ENCODE results near the gene TIMM50.
"Not testable (repeated sequence)": the region's sequence is repeated elsewhere in the genome, so short reads cannot be mapped to it uniquely, and the experiment has no call there.

Gene TIMM50

GRCh38 chr19:39471756-39472536, 8.7 kb upstream of the TIMM50 start:
- no peak overlapping the region for H3K4me3 ChIP-seq (replicated peaks in 1 of 2; ENCODE audit: low read depth in 2 of 2, low read length in 2 of 2)
- no peak for TF ChIP-seq CTCF (IDR thresholded peaks at IDR 0.05; ENCODE audit: low read depth, low read length)
- no peak for DNase-seq (ENCODE audit: low read depth in 2 of 2)

- no peak for DNase-seq (ENCODE audit: low read depth in 2 of 2)
- no peak for TF ChIP-seq CTCF (IDR thresholded peaks at IDR 0.05; ENCODE audit: low read depth, low read length)
- no peak overlapping the region for H3K4me3 ChIP-seq (replicated peaks in 1 of 2; ENCODE audit: low read depth in 2 of 2, low read length in 2 of 2)
These were observed 7.7 kb upstream of the TIMM50 start for GRCh38 chr19:39472746-39473442.

- no peak overlapping the region for H3K4me3 ChIP-seq (replicated peaks in 1 of 2; ENCODE audit: low read depth in 2 of 2, low read length in 2 of 2)
- TF ChIP-seq CTCF (IDR thresholded peaks at IDR 0.05; ENCODE audit: low read depth, low read length), result no peak
- no peak for DNase-seq (ENCODE audit: low read depth in 2 of 2)
These were observed 7.1 kb upstream of the TIMM50 start for GRCh38 chr19:39473443-39473960.

DNA sequence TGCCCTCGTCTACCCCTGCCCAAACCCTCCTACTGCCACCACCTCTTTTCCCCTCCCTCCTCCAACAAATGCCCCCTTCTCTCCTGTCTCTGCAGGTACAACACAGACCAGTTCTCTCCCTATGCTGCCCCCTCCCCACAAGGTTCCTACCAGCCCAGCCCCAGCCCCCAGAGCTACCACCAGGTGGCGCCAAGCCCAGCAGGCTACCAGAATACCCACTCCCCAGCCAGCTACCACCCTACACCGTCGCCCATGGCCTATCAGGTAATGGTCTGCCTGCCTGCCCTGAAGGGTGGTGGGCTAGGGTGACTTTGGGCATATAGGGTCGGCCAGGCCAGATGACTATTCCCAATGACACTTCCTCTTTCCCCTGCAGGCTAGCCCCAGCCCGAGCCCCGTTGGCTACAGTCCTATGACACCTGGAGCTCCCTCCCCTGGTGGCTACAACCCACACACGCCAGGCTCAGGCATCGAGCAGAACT, 6.5 kb upstream of the TIMM50 start:
- peak; percentile 87 for TF ChIP-seq CTCF (IDR thresholded peaks at IDR 0.05; ENCODE audit: low read depth, low read length)
- DNase-seq (ENCODE audit: low read depth in 2 of 2), result peak; percentile 31 to 47
- no peak overlapping the region for H3K4me3 ChIP-seq (replicated peaks in 1 of 2; ENCODE audit: low read depth in 2 of 2, low read length in 2 of 2)

DNA sequence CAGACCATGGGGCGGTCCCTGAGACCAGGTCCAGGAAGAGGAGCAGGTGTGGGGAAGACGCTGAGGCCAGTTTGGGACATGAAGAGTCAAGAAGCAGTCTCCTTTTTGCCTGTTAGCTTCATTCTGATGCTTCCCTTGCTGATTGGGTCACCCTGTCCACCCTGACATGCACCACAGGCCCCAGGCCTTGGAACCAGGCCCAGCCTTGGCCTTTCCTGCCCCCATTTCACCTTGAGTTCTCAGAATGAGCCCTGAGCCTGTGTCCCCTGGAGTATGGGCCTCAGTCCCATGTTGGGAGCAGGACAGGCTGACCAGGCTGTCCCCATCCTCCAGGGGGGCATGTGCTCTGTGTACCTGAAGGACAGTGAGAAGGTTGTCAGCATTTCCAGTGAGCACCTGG, 4.9 kb upstream of the TIMM50 start:
- no peak overlapping the region for H3K4me3 ChIP-seq (replicated peaks in 1 of 2; ENCODE audit: low read depth in 2 of 2, low read length in 2 of 2)
- no peak for TF ChIP-seq CTCF (IDR thresholded peaks at IDR 0.05; ENCODE audit: low read depth, low read length)
- DNase-seq (ENCODE audit: low read depth in 2 of 2), result no peak

- DNase-seq (ENCODE audit: low read depth in 2 of 2); H3K4me3 ChIP-seq (replicated peaks in 1 of 2; ENCODE audit: low read depth in 2 of 2, low read length in 2 of 2): not testable (repeated sequence)
These were observed 1.3 kb upstream of the TIMM50 start for GRCh38 chr19:39479319-39479801.

DNA sequence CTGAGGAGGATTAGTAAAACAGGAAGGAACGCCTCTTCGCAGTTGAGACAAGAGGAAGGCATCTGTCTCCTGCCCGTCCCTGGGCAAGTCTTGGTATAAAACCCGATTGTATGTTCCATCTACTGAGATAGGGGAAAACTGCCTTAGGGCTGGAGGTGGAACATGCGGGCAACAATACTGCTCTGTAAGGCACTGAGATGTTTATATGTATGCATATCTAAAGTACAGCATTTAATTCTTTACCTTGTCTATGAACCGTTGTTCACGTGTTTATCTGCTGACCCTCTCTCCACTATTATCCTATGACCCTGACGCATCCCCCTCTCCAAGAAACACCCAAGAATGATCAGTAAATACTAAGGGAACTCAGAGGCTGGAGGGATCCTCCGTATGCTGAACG, 722 bp upstream of the TIMM50 start:
- no peak overlapping the region for H3K4me3 ChIP-seq (replicated peaks in 1 of 2; ENCODE audit: low read depth in 2 of 2, low read length in 2 of 2)
- TF ChIP-seq CTCF (IDR thresholded peaks at IDR 0.05; ENCODE audit: low read depth, low read length), result no peak
- no peak for DNase-seq (ENCODE audit: low read depth in 2 of 2)

Measured in cardiac fibroblast (primary cell).